Mucosa of descending colon (tissue), 3 donors: ENCODE data around the gene MLN. TPM values are rescaled to one million over a fixed set of nuclear protein-coding genes. Genes with fewer than 3 reads are reported as not detected.

ENCODE experiments used
- ATAC-seq: fragments of 200-7000 bp; cut with Tn5 transposase; one replicate; pipeline ENCODE4 v1.9.1; 2020; ENCODE audit warnings: mild to moderate bottlenecking, moderate library complexity
- DNase-seq, 3 donors: peaks; one replicate each; pipeline ENCODE4 v3.0.0-alpha.2; 2020
- H3K36me3 ChIP-seq: fragments of 200-600 bp; one replicate; pipeline ENCODE4 v1.8.0; 2021; ENCODE audit warnings: low read depth, mild to moderate bottlenecking
- H3K4me1 ChIP-seq: fragments of 200-600 bp; one replicate; pipeline ENCODE4 v1.8.0; 2021; ENCODE audit warnings: low read depth, mild to moderate bottlenecking
- H3K4me3 ChIP-seq: fragments of 200-600 bp; one replicate; pipeline ENCODE4 v1.8.0; 2021; ENCODE audit warnings: mild to moderate bottlenecking
- H3K9me3 ChIP-seq: fragments of 200-600 bp; one replicate; pipeline ENCODE4 v1.8.0; 2021; ENCODE audit warnings: mild to moderate bottlenecking
- intact Hi-C, 2 donors: fragments of 100-400 bp; cut with DNase I in 1 of 2; cut with micrococcal nuclease in 1 of 2; formaldehyde crosslinking; loops; one replicate each; pipeline versions ENCODE4 v1.11.0 to v1.11.1; 2022; cut with DNase I, micrococcal nuclease
- total RNA-seq, 3 donors: library from RNA; stranded (reverse); fragmentation: NEBNext Ultra II Directional in 2 of 3; extraction: Animal tissue kit (Norgen Biotek cat#: 25700) in 2 of 3; gene quantifications; one replicate each; pipeline versions ENCODE4 v1.2.1 to v1.2.4, GENCODE V29; 2021 to 2023
- TF ChIP-seq, protein P1 (sequence below): fragments of 200-600 bp; IDR thresholded peaks from one replicate; pipeline ENCODE4 v1.8.0; 2022; ENCODE audit warnings: antibody characterized with exemption, mild to moderate bottlenecking
- donor health status: DM: no; HTN: no; CAD: no; lungs with moderate emphysema.
- donor health status: DM: no; HTN: no; CAD: no.
- donor health status: DM: no; HTN: yes; CAD: no.

MLN gene
- total RNA-seq, 3 donors from 2014 or later = not detected

DNA sequence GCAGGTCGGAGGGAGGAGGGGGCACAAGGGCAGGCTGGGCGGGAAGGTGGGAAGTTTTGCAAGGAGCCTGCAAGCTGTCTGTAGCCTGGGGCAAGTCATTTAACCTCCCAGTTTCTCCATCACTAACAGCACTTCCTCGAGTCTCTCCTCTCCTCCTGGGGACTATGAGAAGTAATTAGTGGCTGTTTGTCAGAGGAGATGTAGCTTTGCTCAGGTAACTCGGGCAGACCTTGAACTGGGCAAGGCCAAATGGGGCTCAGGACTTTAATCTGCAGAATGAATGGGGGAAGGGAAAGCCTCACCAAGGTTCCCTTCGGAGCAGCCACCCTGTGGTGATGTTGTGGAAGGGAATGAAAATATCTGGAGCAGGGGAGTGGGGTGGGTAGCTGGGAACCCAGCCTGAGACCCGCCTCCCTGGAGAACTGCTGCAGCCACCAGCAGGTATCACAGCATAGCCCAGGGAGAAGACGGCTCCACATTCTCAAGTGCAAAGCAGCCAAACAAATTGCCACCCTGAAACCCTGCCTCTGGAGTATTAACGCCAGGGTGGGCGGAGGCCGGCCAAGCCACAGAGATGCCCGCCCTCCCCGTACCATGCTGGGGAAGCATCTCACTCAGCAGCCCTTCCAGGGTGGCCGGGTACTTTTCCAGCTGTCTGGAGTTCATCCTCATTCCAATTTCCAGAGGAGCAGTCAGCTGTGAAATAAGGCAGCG lies 8.7 kb downstream of the MLN start:
- Histone ChIP-seq H3K9me3 (no peaks in the 10 kb centered on the region), H3K4me3 (no peak overlapping the region), H3K4me1 (no peaks in the 10 kb centered on the region), H3K36me3 (no peaks in the 10 kb centered on the region)
- peak in 1 of 3 donors; percentile 19 for DNase-seq
- ATAC-seq = peak; percentile 26
- intact Hi-C loops = no loop called here
- TF ChIP-seq, protein P1, sequence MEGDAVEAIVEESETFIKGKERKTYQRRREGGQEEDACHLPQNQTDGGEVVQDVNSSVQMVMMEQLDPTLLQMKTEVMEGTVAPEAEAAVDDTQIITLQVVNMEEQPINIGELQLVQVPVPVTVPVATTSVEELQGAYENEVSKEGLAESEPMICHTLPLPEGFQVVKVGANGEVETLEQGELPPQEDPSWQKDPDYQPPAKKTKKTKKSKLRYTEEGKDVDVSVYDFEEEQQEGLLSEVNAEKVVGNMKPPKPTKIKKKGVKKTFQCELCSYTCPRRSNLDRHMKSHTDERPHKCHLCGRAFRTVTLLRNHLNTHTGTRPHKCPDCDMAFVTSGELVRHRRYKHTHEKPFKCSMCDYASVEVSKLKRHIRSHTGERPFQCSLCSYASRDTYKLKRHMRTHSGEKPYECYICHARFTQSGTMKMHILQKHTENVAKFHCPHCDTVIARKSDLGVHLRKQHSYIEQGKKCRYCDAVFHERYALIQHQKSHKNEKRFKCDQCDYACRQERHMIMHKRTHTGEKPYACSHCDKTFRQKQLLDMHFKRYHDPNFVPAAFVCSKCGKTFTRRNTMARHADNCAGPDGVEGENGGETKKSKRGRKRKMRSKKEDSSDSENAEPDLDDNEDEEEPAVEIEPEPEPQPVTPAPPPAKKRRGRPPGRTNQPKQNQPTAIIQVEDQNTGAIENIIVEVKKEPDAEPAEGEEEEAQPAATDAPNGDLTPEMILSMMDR = no peak

DNA sequence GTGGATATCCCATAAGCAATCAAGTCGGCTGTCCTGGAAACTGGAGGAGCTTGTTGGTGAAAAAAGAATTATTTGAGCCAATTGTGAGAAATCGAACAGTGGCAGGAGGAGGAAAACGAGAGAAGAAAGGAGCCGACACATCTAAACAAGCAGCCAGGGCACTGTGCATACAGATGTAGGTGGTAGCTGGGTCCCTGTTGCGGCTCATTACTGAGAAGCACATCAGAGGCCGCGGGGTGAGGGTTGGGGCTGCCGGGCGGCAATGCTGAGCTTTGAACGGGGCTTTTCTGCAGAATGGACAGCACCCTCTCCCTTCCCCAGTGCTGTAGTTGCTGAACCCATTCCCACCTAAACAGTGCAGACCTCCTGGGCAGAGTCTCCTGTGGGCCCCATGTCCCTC lies 10.8 kb downstream of the MLN start:
- TF ChIP-seq, protein P1 = no peak
- Histone ChIP-seq H3K36me3 (no peaks in the 10 kb centered on the region), H3K4me1 (peaks cover 1% of the 10 kb centered on the region), H3K4me3 (no peak overlapping the region), H3K9me3 (no peaks in the 10 kb centered on the region)
- intact Hi-C loops = no loop called here
- ATAC-seq (no peak), DNase-seq (peak in 1 of 3 donors; percentile 10)

DNA sequence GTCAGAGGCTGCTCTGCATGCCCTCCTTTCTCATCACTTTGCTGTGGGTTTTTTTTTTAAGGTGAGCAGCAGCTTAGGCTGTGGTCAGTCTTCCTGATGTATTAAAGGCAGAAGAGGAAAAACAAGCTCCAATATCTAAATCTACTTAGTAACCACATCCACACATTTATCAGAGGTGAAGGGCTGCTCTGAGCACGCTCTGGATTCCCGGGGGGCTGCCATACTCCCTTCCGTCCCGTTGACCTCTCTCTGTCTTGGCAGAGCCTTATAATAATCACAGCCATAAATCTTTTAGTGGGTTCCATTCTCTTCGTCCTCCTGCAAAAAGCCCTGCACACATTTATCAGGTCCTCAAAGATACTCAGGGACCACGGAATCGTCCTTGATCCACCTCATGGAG lies 12.2 kb downstream of the MLN start:
- Histone ChIP-seq H3K9me3 (no peaks in the 10 kb centered on the region), H3K4me3 (no peak overlapping the region), H3K36me3 (no peaks in the 10 kb centered on the region), H3K4me1 (peaks cover 14% of the 10 kb centered on the region)
- TF ChIP-seq, protein P1 = no peak
- ATAC-seq (no peak), DNase-seq (peak in 1 of 3 donors; percentile 3)
- intact Hi-C loops = no loop called here

DNA sequence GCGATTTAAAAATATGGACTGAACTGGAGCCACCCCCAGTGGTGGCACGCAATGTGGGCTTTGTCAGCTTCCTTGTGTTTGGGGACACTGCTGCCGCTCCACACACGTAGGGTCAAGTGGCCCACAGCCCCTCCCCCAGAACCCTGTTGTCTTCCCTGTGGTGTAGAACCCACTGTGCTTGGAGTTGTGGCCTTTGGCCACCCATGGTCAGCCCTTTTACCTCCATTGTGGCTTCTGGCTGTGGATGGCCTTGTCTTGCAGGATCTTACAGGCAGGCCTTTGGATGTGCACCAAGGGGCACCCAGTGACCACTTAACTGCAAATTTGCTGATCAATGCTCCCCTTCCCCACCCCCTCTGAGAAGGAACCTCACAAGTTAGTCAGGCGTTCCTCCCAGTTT lies 12.9 kb downstream of the MLN start:
- TF ChIP-seq, protein P1 = no peak
- H3K4me3 ChIP-seq = no peak overlapping the region
- H3K9me3 ChIP-seq = no peaks in the 10 kb centered on the region
- peaks cover 21% of the 10 kb centered on the region for H3K4me1 ChIP-seq
- intact Hi-C loops = no loop called here
- no peak for ATAC-seq
- H3K36me3 ChIP-seq = no peaks in the 10 kb centered on the region
- DNase-seq = peak in 1 of 3 donors; percentile 39

DNA sequence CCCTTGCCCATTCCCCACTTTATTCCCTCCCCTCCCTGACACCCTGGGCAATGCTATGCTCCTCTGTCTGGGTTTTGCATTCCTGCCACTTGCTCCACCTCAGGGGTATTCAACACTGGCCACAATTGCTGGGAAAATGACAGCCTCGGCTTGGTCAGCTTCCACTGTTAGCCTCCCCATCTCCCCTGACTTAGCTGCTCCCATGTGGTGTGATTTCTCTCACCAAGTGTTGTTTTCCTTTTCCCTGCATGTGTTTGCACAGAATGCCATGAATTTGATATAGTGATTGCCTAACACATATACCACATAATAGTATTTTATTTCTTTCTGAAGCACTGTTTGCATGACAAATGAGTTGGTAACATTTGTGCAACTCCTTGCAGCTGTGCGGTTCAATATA lies 13.4 kb downstream of the MLN start:
- Histone ChIP-seq H3K36me3 (no peaks in the 10 kb centered on the region), H3K4me1 (peaks cover 26% of the 10 kb centered on the region), H3K4me3 (no peak overlapping the region), H3K9me3 (no peaks in the 10 kb centered on the region)
- TF ChIP-seq, protein P1 = no peak
- intact Hi-C loops = no loop called here
- ATAC-seq (no peak), DNase-seq (peak in 1 of 3 donors; percentile 3)

DNA sequence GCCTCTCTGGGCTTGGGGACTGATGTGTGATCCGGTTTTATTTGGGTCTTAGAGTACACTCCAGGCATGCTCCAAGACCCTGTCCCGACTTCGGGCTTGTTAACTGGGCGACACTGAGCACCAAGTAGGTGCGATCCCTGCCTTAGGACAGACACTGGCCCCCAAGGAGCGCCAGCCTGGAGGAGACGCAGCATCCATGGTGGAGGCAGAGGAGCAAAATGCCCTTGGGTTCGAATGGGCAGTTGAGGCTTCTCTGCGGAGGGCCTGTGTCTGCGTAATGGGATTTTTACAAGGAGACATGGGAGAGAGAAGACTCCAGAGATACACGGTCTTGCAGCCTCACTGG lies 14.3 kb downstream of the MLN start:
- TF ChIP-seq, protein P1 = no peak
- Histone ChIP-seq H3K9me3 (no peaks in the 10 kb centered on the region), H3K4me1 (peaks cover 29% of the 10 kb centered on the region), H3K36me3 (no peaks in the 10 kb centered on the region), H3K4me3 (no peak overlapping the region)
- ATAC-seq = no peak
- DNase-seq = peak; percentile 14 to 55 (median 39)
- intact Hi-C loops = no loop called here
